ENCODE data around the gene ZNF473. TPM values are rescaled to one million over a fixed set of nuclear protein-coding genes. Genes with fewer than 3 reads are reported as not detected.
A peak's percentile ranks its signal among the peaks of the same experiment; 100 is the strongest.

The ZNF473 gene
- total and polyA plus RNA-seq, 5 donors from 2014 or later = 3.5 to 8.3 (median 5.7) TPM

- Histone ChIP-seq H3K4me1 (ENCODE audit: control insufficient read depth, insufficient read depth, low read length, poor library complexity, severe bottlenecking) (no peaks in the 10 kb centered on the region), H3K4me3 (ENCODE audit: low read depth, low read length) (no peak overlapping the region), H3K27me3 (ENCODE audit: control insufficient read depth, insufficient read depth, low read length) (no peaks in the 10 kb centered on the region), H3K27ac (ENCODE audit: insufficient read depth, low read length, poor library complexity, severe bottlenecking) (no peak overlapping the region), H3K9me3 (ENCODE audit: control insufficient read depth in 2 of 2, low read length in 2 of 2) (no peaks in the 10 kb centered on the region), H3K36me3 (ENCODE audit: control insufficient read depth, insufficient read depth, low read length) (peaks cover 57% of the 10 kb centered on the region)
- DNase-seq (no peak), ATAC-seq (ENCODE audit: low read depth in 2 of 2) (no peak)
- Mint-ChIP-seq H3K4me3 (no peak overlapping the region), H3K27me3 (no peaks in the 10 kb centered on the region), H3K27ac (no peak overlapping the region), H3K9me3 (peaks cover 0 to 2% (median 0%) of the 10 kb centered on the region in 7 donors), H3K4me1 (peaks cover 0 to 11% (median 4%) of the 10 kb centered on the region in 4 donors), H3K36me3 (peaks cover 43% of the 10 kb centered on the region)
Observed at GRCh38 chr19:49984491-49984890, 41.3 kb upstream of the ZNF473 start.

- DNase-seq (no peak), ATAC-seq (ENCODE audit: low read depth in 2 of 2) (no peak)
- no peak overlapping the region for H3K4me3 ChIP-seq (ENCODE audit: low read depth, low read length)
- H3K36me3 ChIP-seq (ENCODE audit: control insufficient read depth, insufficient read depth, low read length) = peaks cover 64% of the 10 kb centered on the region
- Mint-ChIP-seq H3K4me1 (peaks cover 0 to 11% (median 4%) of the 10 kb centered on the region in 4 donors), H3K27ac (no peak overlapping the region), H3K4me3 (no peak overlapping the region), H3K36me3 (peaks cover 53% of the 10 kb centered on the region), H3K27me3 (no peaks in the 10 kb centered on the region), H3K9me3 (peaks cover 0 to 2% (median 0%) of the 10 kb centered on the region in 7 donors)
- no peaks in the 10 kb centered on the region for H3K4me1 ChIP-seq (ENCODE audit: control insufficient read depth, insufficient read depth, low read length, poor library complexity, severe bottlenecking)
- H3K9me3 ChIP-seq (ENCODE audit: control insufficient read depth in 2 of 2, low read length in 2 of 2) = no peaks in the 10 kb centered on the region
- H3K27me3 ChIP-seq (ENCODE audit: control insufficient read depth, insufficient read depth, low read length) = no peaks in the 10 kb centered on the region
- H3K27ac ChIP-seq (ENCODE audit: insufficient read depth, low read length, poor library complexity, severe bottlenecking) = no peak overlapping the region
Observed at GRCh38 chr19:49985871-49986270, 39.9 kb upstream of the ZNF473 start.

- ATAC-seq (ENCODE audit: low read depth in 2 of 2) (no peak), DNase-seq (no peak)
- Mint-ChIP-seq H3K36me3 (peaks cover 58% of the 10 kb centered on the region), H3K4me3 (no peak overlapping the region), H3K27me3 (no peaks in the 10 kb centered on the region), H3K27ac (no peak overlapping the region), H3K4me1 (peaks cover 0 to 11% (median 4%) of the 10 kb centered on the region in 4 donors), H3K9me3 (peaks cover 0 to 2% (median 0%) of the 10 kb centered on the region in 7 donors)
- no peak overlapping the region for H3K27ac ChIP-seq (ENCODE audit: insufficient read depth, low read length, poor library complexity, severe bottlenecking)
- H3K9me3 ChIP-seq (ENCODE audit: control insufficient read depth in 2 of 2, low read length in 2 of 2) = no peaks in the 10 kb centered on the region
- H3K36me3 ChIP-seq (ENCODE audit: control insufficient read depth, insufficient read depth, low read length) = peaks cover 69% of the 10 kb centered on the region
- H3K4me1 ChIP-seq (ENCODE audit: control insufficient read depth, insufficient read depth, low read length, poor library complexity, severe bottlenecking) = no peaks in the 10 kb centered on the region
- H3K27me3 ChIP-seq (ENCODE audit: control insufficient read depth, insufficient read depth, low read length) = no peaks in the 10 kb centered on the region
- H3K4me3 ChIP-seq (ENCODE audit: low read depth, low read length) = no peak overlapping the region
Observed at GRCh38 chr19:49986354-49986753, 39.5 kb upstream of the ZNF473 start.

- peaks cover 56% of the 10 kb centered on the region for H3K36me3 Mint-ChIP-seq
- DNase-seq (peak; percentile 56 to 81 (median 78)), ATAC-seq (ENCODE audit: low read depth in 2 of 2) (peak; percentile 36 to 56)
- Histone ChIP-seq H3K27me3 (ENCODE audit: control insufficient read depth, insufficient read depth, low read length) (no peaks in the 10 kb centered on the region), H3K36me3 (ENCODE audit: control insufficient read depth, insufficient read depth, low read length) (peaks cover 69% of the 10 kb centered on the region), H3K4me3 (ENCODE audit: low read depth, low read length) (no peak overlapping the region), H3K9me3 (ENCODE audit: control insufficient read depth in 2 of 2, low read length in 2 of 2) (no peaks in the 10 kb centered on the region), H3K4me1 (ENCODE audit: control insufficient read depth, insufficient read depth, low read length, poor library complexity, severe bottlenecking) (no peaks in the 10 kb centered on the region), H3K27ac (ENCODE audit: insufficient read depth, low read length, poor library complexity, severe bottlenecking) (no peak overlapping the region)
- H3K4me1 Mint-ChIP-seq = peaks cover 0 to 11% (median 4%) of the 10 kb centered on the region in 4 donors
- no peak overlapping the region for H3K4me3 Mint-ChIP-seq
- H3K9me3 Mint-ChIP-seq = peaks cover 0 to 2% (median 0%) of the 10 kb centered on the region in 7 donors
- peak overlapping the region in 1 of 3 donors; percentile 2 for H3K27ac Mint-ChIP-seq
- H3K27me3 Mint-ChIP-seq = no peaks in the 10 kb centered on the region
Observed at GRCh38 chr19:49987159-49987698, 38.6 kb upstream of the ZNF473 start.

GRCh38 chr19:49988007-49988406 lies 37.8 kb upstream of the ZNF473 start:
- Histone ChIP-seq H3K36me3 (ENCODE audit: control insufficient read depth, insufficient read depth, low read length) (peaks cover 74% of the 10 kb centered on the region), H3K27ac (ENCODE audit: insufficient read depth, low read length, poor library complexity, severe bottlenecking) (no peak overlapping the region), H3K4me1 (ENCODE audit: control insufficient read depth, insufficient read depth, low read length, poor library complexity, severe bottlenecking) (no peaks in the 10 kb centered on the region), H3K27me3 (ENCODE audit: control insufficient read depth, insufficient read depth, low read length) (no peaks in the 10 kb centered on the region), H3K4me3 (ENCODE audit: low read depth, low read length) (no peak overlapping the region), H3K9me3 (ENCODE audit: control insufficient read depth in 2 of 2, low read length in 2 of 2) (no peaks in the 10 kb centered on the region)
- peaks cover 0 to 2% (median 0%) of the 10 kb centered on the region in 7 donors for H3K9me3 Mint-ChIP-seq
- ATAC-seq (ENCODE audit: low read depth in 2 of 2) (no peak), DNase-seq (no peak)
- peaks cover 0 to 11% (median 3%) of the 10 kb centered on the region in 4 donors for H3K4me1 Mint-ChIP-seq
- H3K27me3 Mint-ChIP-seq = no peaks in the 10 kb centered on the region
- no peak overlapping the region for H3K4me3 Mint-ChIP-seq
- no peak overlapping the region for H3K27ac Mint-ChIP-seq
- peaks cover 62% of the 10 kb centered on the region for H3K36me3 Mint-ChIP-seq

- Histone ChIP-seq H3K4me1 (ENCODE audit: control insufficient read depth, insufficient read depth, low read length, poor library complexity, severe bottlenecking) (no peaks in the 10 kb centered on the region), H3K27me3 (ENCODE audit: control insufficient read depth, insufficient read depth, low read length) (no peaks in the 10 kb centered on the region), H3K36me3 (ENCODE audit: control insufficient read depth, insufficient read depth, low read length) (peaks cover 74% of the 10 kb centered on the region), H3K27ac (ENCODE audit: insufficient read depth, low read length, poor library complexity, severe bottlenecking) (no peak overlapping the region), H3K4me3 (ENCODE audit: low read depth, low read length) (no peak overlapping the region), H3K9me3 (ENCODE audit: control insufficient read depth in 2 of 2, low read length in 2 of 2) (no peaks in the 10 kb centered on the region)
- H3K27me3 Mint-ChIP-seq = no peaks in the 10 kb centered on the region
- H3K36me3 Mint-ChIP-seq = peaks cover 66% of the 10 kb centered on the region
- ATAC-seq (ENCODE audit: low read depth in 2 of 2) (no peak), DNase-seq (no peak)
- no peak overlapping the region for H3K4me3 Mint-ChIP-seq
- peaks cover 0 to 2% (median 0%) of the 10 kb centered on the region in 7 donors for H3K9me3 Mint-ChIP-seq
- no peak overlapping the region for H3K27ac Mint-ChIP-seq
- peaks cover 0 to 11% (median 3%) of the 10 kb centered on the region in 4 donors for H3K4me1 Mint-ChIP-seq
Observed at GRCh38 chr19:49988433-49988832, 37.4 kb upstream of the ZNF473 start.

GRCh38 chr19:49997709-49998108 lies 28.1 kb upstream of the ZNF473 start:
- Mint-ChIP-seq H3K9me3 (peaks cover 0 to 1% (median 0%) of the 10 kb centered on the region in 7 donors), H3K27me3 (no peaks in the 10 kb centered on the region), H3K4me1 (peaks cover 0 to 2% (median 0%) of the 10 kb centered on the region in 4 donors), H3K36me3 (peaks cover 54% of the 10 kb centered on the region), H3K4me3 (no peak overlapping the region), H3K27ac (peak overlapping the region in 1 of 3 donors; percentile 74)
- Histone ChIP-seq H3K36me3 (ENCODE audit: control insufficient read depth, insufficient read depth, low read length) (peaks cover 81% of the 10 kb centered on the region), H3K27ac (ENCODE audit: insufficient read depth, low read length, poor library complexity, severe bottlenecking) (no peak overlapping the region), H3K4me1 (ENCODE audit: control insufficient read depth, insufficient read depth, low read length, poor library complexity, severe bottlenecking) (no peaks in the 10 kb centered on the region), H3K9me3 (ENCODE audit: control insufficient read depth in 2 of 2, low read length in 2 of 2) (no peaks in the 10 kb centered on the region), H3K27me3 (ENCODE audit: control insufficient read depth, insufficient read depth, low read length) (no peaks in the 10 kb centered on the region), H3K4me3 (ENCODE audit: low read depth, low read length) (no peak overlapping the region)
- no peak for ATAC-seq (ENCODE audit: low read depth in 2 of 2)
- peak in 2 of 3 donors; percentile 13 to 35 for DNase-seq
